NCI-H2029 treated with DMSO at 0.1 percent for 48 hours (cell line): Measurements from ENCODE around the gene FGF14.
A peak's percentile ranks its signal among the peaks of the same experiment; 100 is the strongest.

Experiments
- DNase-seq: peaks from one replicate; lab custom pipeline; 2025; lab: John Stamatoyannopoulos, UW

Gene FGF14

GRCh38 chr13:101930331-101930730 is 471.5 kb downstream of the FGF14 start:
- no peak for DNase-seq

DNA sequence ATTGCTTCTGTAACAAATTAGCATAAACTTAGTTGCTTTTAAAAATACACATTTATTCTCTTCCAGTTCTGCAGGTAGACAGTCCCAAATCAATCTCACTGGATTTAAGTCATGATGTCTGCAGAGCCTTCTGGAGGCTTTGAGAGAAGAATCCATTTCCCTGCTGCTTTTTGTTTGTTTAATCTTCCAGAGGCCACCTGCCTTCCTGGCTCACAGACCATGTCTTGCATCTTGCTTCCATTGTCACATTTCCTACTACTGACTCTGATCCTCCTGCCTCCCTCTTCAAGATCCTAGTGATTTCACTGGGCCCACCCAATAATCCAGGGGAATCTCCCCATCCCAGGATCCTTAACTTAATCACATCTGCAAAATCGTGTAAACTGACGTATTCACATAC is 476.1 kb downstream of the FGF14 start:
- no peak for DNase-seq

DNA sequence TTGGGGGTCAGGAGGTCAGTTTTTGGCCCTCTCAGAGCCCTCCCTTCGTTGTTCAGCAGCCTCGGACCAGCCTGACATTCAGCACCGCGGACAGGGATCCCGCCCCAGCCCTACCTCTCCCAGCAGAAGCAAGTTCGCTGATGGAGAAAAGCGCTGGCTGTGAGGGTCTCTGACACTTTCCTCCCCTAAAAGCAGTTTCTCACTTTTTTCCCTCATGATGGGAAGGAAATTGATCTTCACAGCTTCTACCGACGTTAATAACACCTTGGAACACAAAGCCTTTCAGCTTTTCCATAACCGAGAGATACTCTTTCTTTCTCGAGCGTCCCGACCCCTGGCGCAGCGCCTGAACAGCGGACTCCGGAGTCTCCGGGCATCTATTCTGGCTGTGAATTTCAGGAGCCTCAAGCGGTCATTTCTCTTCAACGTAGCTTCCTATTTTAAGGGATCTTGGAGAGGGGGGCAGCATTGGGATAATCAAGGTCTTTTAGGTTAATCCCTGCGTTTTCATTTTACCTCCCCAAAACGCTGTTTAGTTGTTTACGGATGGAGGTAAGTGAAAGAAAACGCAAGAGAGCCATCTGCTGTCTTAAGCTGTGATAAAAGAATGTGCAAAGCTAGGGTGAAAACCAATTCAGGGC is 482.2 kb downstream of the FGF14 start:
- no peak for DNase-seq

GRCh38 chr13:101917833-101918661 is 483.8 kb downstream of the FGF14 start:
- DNase-seq, result no peak

GRCh38 chr13:101917475-101917810 is 484.4 kb downstream of the FGF14 start:
- DNase-seq, result no peak

DNA sequence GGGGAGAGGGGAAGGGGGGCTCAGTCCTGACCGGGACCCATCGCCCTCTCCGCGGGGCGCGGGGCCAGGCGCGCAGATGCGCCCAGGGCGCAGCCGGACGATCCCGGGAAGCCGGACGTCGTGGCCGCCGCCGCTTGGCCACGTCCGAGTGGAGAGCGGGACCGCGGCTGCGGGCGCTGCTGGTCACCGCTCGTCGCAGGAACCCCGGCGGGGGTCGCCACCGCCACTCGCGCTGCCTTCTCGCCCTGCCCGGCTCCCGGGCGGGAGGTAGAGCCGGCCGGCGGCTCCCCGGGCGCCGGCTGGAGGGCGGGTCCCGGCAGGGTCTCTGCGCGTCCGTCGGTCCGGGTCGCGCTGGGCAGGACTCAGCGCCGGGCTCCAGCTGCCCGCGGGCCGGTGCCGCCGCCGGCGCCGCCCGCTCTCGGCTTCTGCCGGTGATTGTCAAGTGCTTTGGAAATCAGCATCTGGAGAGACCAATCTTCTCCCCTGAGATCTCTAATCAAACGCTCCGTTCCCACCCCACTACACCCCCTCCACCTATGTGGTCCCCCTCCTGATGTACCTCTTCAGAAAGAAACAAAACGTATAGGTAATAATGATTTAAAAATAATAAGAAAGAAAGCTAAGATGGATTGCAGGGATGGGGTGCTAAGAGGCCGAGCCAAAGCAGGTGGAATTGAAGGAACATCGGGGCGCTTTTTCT is 484.9 kb downstream of the FGF14 start:
- no peak for DNase-seq

GRCh38 chr13:101916108-101916774 is 485.6 kb downstream of the FGF14 start:
- peak; percentile 8 for DNase-seq

DNA sequence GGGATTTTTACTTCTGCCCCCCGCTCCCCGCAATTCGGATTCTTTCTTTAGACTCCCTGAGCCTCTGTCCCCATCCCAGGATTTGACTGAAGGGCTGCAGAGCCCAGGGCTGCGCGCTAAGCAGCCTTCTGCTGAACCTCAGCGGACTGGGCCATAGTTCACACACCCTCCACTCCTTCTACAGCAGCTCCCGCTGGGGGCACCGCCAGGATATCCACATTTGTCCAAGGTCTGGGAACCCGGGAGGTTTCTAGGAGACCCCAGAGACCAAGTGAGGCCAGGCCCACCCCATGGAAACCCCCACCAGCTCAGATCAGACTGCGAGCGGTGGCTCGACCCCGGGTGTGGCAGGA is 486.1 kb downstream of the FGF14 start:
- DNase-seq, result peak; percentile 17

DNA sequence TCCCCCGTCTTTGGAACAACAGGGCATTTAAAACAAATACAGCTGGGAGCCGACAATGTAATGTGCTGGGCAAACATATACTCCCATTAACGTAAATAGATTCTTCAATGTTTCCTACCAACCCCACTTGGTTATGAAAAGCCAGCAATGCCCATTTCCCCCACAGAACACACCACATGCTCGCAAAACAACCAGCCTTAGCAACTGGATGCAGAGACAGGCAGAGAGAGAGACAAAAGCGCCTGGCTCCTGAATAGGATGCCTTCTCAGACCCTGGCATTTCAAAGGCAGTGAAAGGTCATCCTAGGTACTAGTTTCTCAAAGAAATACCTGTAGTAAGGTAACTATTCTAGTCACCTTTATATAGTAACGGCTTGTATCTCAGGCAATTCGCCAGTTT is 486.5 kb downstream of the FGF14 start:
- peak; percentile 27 for DNase-seq

DNA sequence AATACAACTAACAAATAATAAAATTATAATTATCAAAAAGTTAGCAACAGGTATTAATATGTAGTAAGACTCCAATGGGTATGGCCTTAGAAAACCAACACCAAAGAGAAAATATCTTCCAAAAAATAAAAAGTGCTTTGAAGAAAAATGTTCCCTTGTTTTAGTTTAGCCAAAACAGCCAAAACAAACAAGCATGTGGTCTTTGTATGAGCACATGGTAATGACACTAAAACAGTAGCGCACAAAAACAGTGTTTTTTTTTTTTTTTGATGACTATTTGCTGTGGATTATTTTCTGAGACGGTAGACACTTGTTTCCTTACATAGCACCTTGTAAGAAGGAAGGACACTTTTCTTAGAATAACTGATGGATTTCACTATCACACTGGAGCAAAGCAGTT is 490.1 kb downstream of the FGF14 start:
- DNase-seq, result no peak

- no peak for DNase-seq
Measured at GRCh38 chr13:101903890-101904289, 498.0 kb downstream of the FGF14 start.

DNA sequence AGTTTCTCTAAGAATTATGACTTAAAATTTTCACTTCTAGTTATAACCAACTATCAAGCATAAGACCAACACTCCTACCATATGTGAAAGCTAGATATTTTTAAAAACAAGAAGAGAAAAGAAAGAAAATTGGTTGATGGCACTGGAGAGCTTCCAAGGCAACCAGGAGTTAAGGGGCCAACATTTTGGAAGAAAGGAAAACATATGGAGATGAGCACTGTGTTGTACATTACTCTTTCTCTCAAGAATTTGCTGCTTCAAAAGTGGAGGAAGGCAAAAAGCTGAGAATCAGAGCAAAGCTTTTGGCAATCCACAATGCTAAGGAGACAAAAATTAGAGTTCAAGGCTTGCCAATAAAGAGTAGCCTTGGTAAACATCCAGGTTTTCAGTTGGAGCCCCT is 503.2 kb downstream of the FGF14 start:
- no peak for DNase-seq

- DNase-seq, result no peak
Measured at GRCh38 chr13:101896541-101896940, 505.3 kb downstream of the FGF14 start.

DNA sequence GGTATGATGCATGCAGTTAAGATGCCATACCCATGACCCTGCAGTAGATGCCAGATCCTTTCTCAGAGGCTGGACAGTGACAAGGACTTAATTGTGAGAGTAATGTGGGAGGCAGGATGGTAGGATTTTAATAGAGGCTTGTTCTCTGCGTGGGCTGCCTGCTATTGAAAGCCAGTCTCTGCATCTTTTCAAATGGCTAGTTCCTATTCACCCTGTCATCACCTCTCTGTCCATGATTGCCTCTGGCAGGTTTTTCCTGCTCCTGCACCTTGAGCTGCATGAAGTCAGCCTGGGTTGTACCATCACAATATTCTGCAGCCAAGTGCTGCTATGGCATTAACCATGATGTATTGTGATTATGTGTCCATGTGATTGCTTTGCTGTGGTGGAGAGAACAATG is 508.8 kb downstream of the FGF14 start:
- DNase-seq, result no peak

GRCh38 chr13:101892296-101892695 is 509.6 kb downstream of the FGF14 start:
- no peak for DNase-seq

DNA sequence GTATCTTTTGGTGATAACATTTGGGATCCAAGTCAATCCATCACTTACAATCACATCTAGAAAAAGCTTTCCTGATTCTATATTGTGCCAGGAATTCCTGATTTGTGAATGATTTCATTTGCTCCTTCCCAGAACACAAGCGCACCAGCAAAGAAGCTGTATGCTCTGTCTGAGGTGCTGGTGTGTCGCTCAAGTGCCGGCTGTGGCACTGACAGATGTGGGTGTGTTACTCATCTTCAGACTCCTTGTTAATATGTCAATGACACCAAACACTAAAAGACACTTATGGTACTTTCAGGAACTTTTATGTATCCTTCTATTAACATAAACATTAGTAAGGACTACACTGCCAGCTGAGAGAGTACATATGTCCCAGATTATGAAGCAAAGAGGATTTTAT is 520.3 kb downstream of the FGF14 start:
- DNase-seq, result no peak

DNA sequence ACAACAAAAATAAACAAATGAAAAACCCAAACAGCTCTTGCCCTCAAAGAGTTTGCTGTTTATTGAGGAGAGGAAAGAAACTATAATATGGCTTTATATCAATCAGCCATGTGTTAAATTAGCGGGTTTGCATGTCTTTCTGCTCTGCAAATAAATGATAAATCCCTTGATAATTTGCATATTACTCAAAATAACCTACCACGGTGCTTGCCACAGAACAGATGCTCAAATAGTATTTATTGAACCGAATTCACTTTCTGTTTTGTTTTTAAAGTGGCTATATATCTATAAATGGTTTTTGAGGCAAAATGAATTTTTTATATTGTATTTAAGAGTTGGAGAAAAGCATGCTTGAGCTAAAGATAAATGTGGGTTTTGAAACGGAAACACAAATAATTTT is 521.3 kb downstream of the FGF14 start:
- DNase-seq, result no peak

DNA sequence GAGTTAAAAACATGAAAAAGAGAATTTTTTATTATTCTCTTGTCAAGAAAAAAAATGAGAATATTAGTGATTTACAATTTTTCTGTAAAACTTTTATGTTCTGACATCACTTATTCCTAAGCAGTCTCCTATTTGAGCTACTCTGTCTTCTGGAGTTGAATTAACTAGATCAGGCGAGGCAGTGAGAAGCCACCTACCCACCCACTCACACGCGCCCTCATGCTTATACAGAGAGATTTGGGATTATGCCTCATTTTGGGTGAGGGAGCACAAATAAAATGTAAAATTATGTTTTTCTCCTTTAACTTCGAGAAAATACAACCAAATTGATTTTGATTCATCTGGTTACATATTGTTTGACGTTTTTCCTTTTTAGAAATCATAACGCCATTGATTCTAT is 524.9 kb downstream of the FGF14 start:
- no peak for DNase-seq

DNA sequence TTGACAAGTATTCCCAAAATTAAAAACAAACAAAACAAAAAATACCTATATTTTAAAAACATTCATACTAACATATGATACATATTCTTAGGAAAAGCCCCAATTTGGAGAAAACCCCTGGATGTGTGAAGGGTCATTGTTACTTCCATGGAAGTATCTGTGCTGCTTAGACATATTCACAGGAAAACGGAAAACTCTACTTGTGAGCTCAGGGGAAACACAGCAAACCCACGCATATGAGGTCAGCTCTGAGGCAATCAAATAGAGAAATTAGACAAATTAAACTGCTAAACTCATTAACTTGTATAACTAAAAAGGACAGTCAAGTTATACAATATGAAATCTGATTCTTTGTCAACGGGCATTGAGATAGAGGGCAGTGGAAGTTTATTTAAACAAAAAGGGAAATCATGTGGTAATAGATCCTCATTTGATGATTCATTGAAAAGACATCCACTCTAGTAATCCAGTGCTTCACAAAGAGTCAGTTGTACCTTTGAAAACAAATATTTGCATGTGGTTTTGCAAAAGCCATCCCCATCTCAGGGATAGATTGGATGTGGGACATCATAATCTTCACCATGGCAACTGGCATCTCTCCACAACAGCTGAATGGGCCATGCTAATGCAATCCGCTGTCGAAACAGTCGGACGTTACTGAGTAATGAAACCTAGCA is 526.0 kb downstream of the FGF14 start:
- DNase-seq, result peak; percentile 80

DNA sequence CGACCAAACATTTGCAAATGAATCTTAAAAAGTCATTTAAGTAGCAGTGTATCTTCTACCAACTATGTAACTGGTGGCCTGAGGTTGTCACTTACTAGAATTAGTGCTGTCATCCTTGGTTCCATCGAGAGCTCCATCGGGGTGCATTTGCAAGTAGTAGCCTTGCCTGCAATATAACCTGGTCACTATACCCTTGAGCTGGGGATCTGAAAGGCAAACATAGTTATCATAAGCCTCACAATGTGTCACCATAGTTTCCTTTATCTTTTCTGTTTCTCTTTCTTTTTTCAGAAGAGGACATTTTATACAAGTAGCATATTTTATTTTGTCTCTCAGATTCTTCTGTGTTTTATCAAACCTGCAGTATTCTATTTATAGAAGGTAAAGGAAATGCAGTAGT is 526.8 kb downstream of the FGF14 start:
- no peak for DNase-seq

GRCh38 chr13:101869553-101869952 is 532.3 kb downstream of the FGF14 start:
- DNase-seq, result no peak
